GM10847 (cell line): ENCODE measurements around the gene RAB7A.

Experiments used
- POLR2A ChIP-seq: IDR thresholded peaks from 2 replicates; pipeline ENCODE4 v1.6.1; 2011; ENCODE audit not compliant: insufficient read length; ENCODE audit errors: extremely low read depth

Gene RAB7A

GRCh38 chr3:128848936-128849335, 123.0 kb downstream of the RAB7A start:
- TF ChIP-seq POLR2A: no peak

GRCh38 chr3:128849911-128850455, 124.0 kb downstream of the RAB7A start:
- TF ChIP-seq POLR2A: no peak

- no peak for TF ChIP-seq POLR2A
Measured at GRCh38 chr3:128850544-128850943, 124.6 kb downstream of the RAB7A start.

GRCh38 chr3:128851601-128852000, 125.6 kb downstream of the RAB7A start:
- TF ChIP-seq POLR2A: no peak

- TF ChIP-seq POLR2A: no peak
Measured at GRCh38 chr3:128853826-128854225, 127.8 kb downstream of the RAB7A start.

- no peak for TF ChIP-seq POLR2A
Measured at GRCh38 chr3:128854475-128854874, 128.5 kb downstream of the RAB7A start.

- no peak for TF ChIP-seq POLR2A
Measured at GRCh38 chr3:128855569-128855968, 129.6 kb downstream of the RAB7A start.

GRCh38 chr3:128858167-128858566, 132.2 kb downstream of the RAB7A start:
- no peak for TF ChIP-seq POLR2A

GRCh38 chr3:128859630-128860029, 133.6 kb downstream of the RAB7A start:
- no peak for TF ChIP-seq POLR2A

- no peak for TF ChIP-seq POLR2A
Measured at GRCh38 chr3:128861491-128861890, 135.5 kb downstream of the RAB7A start.

GRCh38 chr3:128863560-128863959, 137.6 kb downstream of the RAB7A start:
- no peak for TF ChIP-seq POLR2A
